WTC11 (cell line): ENCODE data around the gene R3HDM4. TPM values are rescaled to one million over a fixed set of nuclear protein-coding genes. Genes with fewer than 3 reads are reported as not detected.

Source experiments
- ATAC-seq: fragments of 200-7000 bp; cut with Tn5 transposase; 2 replicates; pipeline ENCODE4 v1.10.0; 2021; ENCODE audit warnings: mild to moderate bottlenecking, moderate library complexity
- CTCF ChIA-PET: fragments of 300-600 bp; sonication (Branson Sonifier 250); formaldehyde crosslinking; loops from one replicate; lab custom pipeline; 2021; ENCODE audit warnings: antibody characterized with exemption; lab: Charles Lee
- POLR2A ChIA-PET: fragments of 350-600 bp; sonication (Branson Sonifier 250); formaldehyde crosslinking; loops from one replicate; lab custom pipeline; 2021; ENCODE audit warnings: antibody characterized with exemption; lab: Charles Lee
- DNase-seq: peaks from one replicate; pipeline ENCODE4 v3.0.0; 2021; ENCODE audit warnings: low spot score
- H3K27ac Mint-ChIP-seq: 2 replicates; pipeline ENCODE4 v1.8.0; 2021; ENCODE audit warnings: mixed read lengths
- H3K27me3 Mint-ChIP-seq: 2 replicates; pipeline ENCODE4 v1.8.0; 2021; ENCODE audit warnings: low read depth, mild to moderate bottlenecking, moderate library complexity, mixed read lengths
- H3K36me3 Mint-ChIP-seq: 2 replicates; pipeline ENCODE4 v1.8.0; 2021; ENCODE audit warnings: mixed read lengths
- H3K4me1 Mint-ChIP-seq: 2 replicates; pipeline ENCODE4 v1.8.0; 2022; ENCODE audit warnings: mixed read lengths
- H3K4me3 Mint-ChIP-seq: 2 replicates; pipeline ENCODE4 v1.8.0; 2021; ENCODE audit warnings: mild to moderate bottlenecking, moderate library complexity, mixed read lengths
- H3K9me3 Mint-ChIP-seq: 2 replicates; pipeline ENCODE4 v1.8.0; 2021; ENCODE audit warnings: mixed read lengths
- AR ChIP-seq: fragments of 250-450 bp; sonication (Bioruptor Pico); IDR thresholded peaks from 2 replicates; pipeline ENCODE4 v1.9.0; 2021; ENCODE audit warnings: mild to moderate bottlenecking
- CREB1 ChIP-seq: sonication (generic); formaldehyde crosslinking; IDR thresholded peaks from 2 replicates; pipeline ENCODE4 v1.8.0; 2023; ENCODE audit warnings: mild to moderate bottlenecking, missing genetic modification reagents
- ESRRA ChIP-seq: sonication (generic); formaldehyde crosslinking; IDR thresholded peaks from 2 replicates; pipeline ENCODE4 v1.8.1; 2022; ENCODE audit warnings: mild to moderate bottlenecking, missing genetic modification reagents, borderline replicate concordance
- FOXP1 ChIP-seq: sonication (generic); formaldehyde crosslinking; IDR thresholded peaks from 2 replicates; pipeline ENCODE4 v1.8.0; 2022; ENCODE audit warnings: missing genetic modification reagents, mild to moderate bottlenecking, moderate library complexity, borderline replicate concordance
- HMGA2 ChIP-seq: fragments of 250-450 bp; sonication (Bioruptor Pico); IDR thresholded peaks from 2 replicates; pipeline ENCODE4 v1.4.0; 2021; ENCODE audit warnings: mild to moderate bottlenecking, moderate library complexity
- IRF2 ChIP-seq: sonication (generic); formaldehyde crosslinking; IDR thresholded peaks from 2 replicates; pipeline ENCODE4 v1.8.0; 2022; ENCODE audit warnings: low read depth, missing genetic modification reagents, borderline replicate concordance
- MYBL2 ChIP-seq: sonication (generic); formaldehyde crosslinking; IDR thresholded peaks from 2 replicates; pipeline ENCODE4 v1.8.1; 2023; ENCODE audit warnings: mild to moderate bottlenecking, moderate library complexity, missing genetic modification reagents
- NFATC4 ChIP-seq: fragments of 250-450 bp; sonication (Bioruptor Pico); IDR thresholded peaks from 2 replicates; pipeline ENCODE4 v1.9.0; 2021; ENCODE audit warnings: mild to moderate bottlenecking
- NFE2L1 ChIP-seq: sonication (generic); formaldehyde crosslinking; IDR thresholded peaks from 2 replicates; pipeline ENCODE4 v1.8.1; 2023; ENCODE audit warnings: missing genetic modification reagents
- NFYB ChIP-seq: sonication (generic); formaldehyde crosslinking; conservative IDR thresholded peaks from 2 replicates; pipeline ENCODE4 v1.8.0; 2022; ENCODE audit warnings: low read depth, missing genetic modification reagents
- NR1H2 ChIP-seq: sonication (generic); formaldehyde crosslinking; IDR thresholded peaks from 2 replicates; pipeline ENCODE4 v1.9.0; 2021; ENCODE audit warnings: mild to moderate bottlenecking, moderate library complexity, missing genetic modification reagents
- NR3C1 ChIP-seq: sonication (generic); formaldehyde crosslinking; conservative IDR thresholded peaks from 2 replicates; pipeline ENCODE4 v1.8.1; 2023; ENCODE audit warnings: low read depth, mild to moderate bottlenecking, missing genetic modification reagents
- SOX15 ChIP-seq: fragments of 250-450 bp; sonication (Bioruptor Pico); IDR thresholded peaks from 2 replicates; pipeline ENCODE4 v1.9.0; 2021; ENCODE audit warnings: mild to moderate bottlenecking
- ZNF138 ChIP-seq: sonication (generic); formaldehyde crosslinking; conservative IDR thresholded peaks from 2 replicates; pipeline ENCODE4 v1.8.1; 2022; ENCODE audit warnings: mild to moderate bottlenecking, moderate library complexity, missing genetic modification reagents
- ZNF232 ChIP-seq: sonication (generic); formaldehyde crosslinking; IDR thresholded peaks from 2 replicates; pipeline ENCODE4 v1.8.0; 2022; ENCODE audit warnings: mild to moderate bottlenecking, missing genetic modification reagents
- ZNF396 ChIP-seq: fragments of 250-450 bp; sonication (Bioruptor Pico); IDR thresholded peaks from 2 replicates; pipeline ENCODE4 v1.8.0; 2021; ENCODE audit warnings: mild to moderate bottlenecking, moderate library complexity, borderline replicate concordance
- total RNA-seq: library from RNA; stranded (reverse); gene quantifications from 3 replicates; pipeline ENCODE4 v1.2.3, GENCODE V29; 2021
- TF ChIP-seq, protein P1 (sequence below): fragments of 250-450 bp; sonication (Bioruptor Pico); IDR thresholded peaks from 2 replicates; pipeline ENCODE4 v2.1.2; 2022; ENCODE audit warnings: mild to moderate bottlenecking, moderate library complexity
- TF ChIP-seq, protein P2 (sequence below): sonication (generic); formaldehyde crosslinking; IDR thresholded peaks from 2 replicates; pipeline ENCODE4 v1.8.0; 2022; ENCODE audit warnings: mild to moderate bottlenecking, missing genetic modification reagents
- TF ChIP-seq, protein P3 (sequence below): fragments of 250-450 bp; sonication (Bioruptor Pico); IDR thresholded peaks from 2 replicates; pipeline ENCODE4 v1.9.0; 2021; ENCODE audit warnings: mild to moderate bottlenecking, borderline replicate concordance
- TF ChIP-seq, protein P4 (sequence below): fragments of 250-450 bp; sonication (Bioruptor Pico); conservative IDR thresholded peaks from 2 replicates; pipeline ENCODE4 v1.9.0; 2021; ENCODE audit warnings: mild to moderate bottlenecking

Gene R3HDM4
- total RNA-seq, 1 experiment from 2014 or later: 99.5 TPM

DNA sequence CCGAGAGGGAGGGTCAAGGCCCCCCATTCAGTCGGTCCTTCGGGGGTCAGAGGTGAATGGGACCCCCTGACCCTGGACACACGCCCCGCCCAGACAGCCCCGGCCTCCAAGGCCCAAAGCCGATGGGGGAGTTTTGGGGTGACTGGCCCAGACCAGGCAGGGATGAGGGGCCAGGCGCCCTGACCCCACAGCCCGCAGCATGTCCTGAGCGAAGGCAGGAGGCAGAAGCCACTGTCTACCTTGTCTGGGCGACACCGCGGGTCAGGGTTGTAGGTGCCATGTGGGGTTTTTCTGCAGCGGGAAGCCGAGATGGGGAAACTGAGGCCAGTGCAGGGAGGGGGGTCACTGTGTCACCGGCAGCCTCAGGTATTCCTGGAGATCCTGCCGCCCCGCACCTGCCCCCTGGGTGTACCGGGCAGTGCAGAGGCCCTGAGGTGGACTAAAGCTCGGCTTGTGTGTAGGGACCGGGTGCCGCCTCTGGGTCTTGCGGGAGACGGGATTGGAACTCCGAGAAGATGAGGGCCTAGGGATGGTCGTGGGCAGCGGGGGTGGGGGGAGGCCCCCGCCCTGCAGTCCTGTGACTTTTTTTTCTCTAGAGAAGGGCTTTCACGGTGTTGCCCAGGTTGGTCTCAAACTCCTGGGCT lies 21.3 kb upstream of the R3HDM4 start:
- H3K4me3 Mint-ChIP-seq: no peak overlapping the region
- ChIA-PET POLR2A (no interaction called here), CTCF (interaction anchor here (3.4 kb wide), 1 partner anchor 26 kb away, joined by 13 read pairs; no protein-coding TSS in a partner anchor)
- ATAC-seq (no peak), DNase-seq (no peak)
- H3K27ac Mint-ChIP-seq: no peak overlapping the region; the same call in 1 of the 2 replicates
- peaks cover 11% of the 10 kb centered on the region for H3K4me1 Mint-ChIP-seq
- TF ChIP-seq HMGA2 (CRISPR knock-in tag): no peak
- no peak for TF ChIP-seq FOXP1
- no peak for TF ChIP-seq NFYB
- no peak for TF ChIP-seq AR
- TF ChIP-seq ESRRA (CRISPR knock-in tag): no peak
- no peak for TF ChIP-seq ZNF232 (CRISPR knock-in tag)
- TF ChIP-seq, protein P1, sequence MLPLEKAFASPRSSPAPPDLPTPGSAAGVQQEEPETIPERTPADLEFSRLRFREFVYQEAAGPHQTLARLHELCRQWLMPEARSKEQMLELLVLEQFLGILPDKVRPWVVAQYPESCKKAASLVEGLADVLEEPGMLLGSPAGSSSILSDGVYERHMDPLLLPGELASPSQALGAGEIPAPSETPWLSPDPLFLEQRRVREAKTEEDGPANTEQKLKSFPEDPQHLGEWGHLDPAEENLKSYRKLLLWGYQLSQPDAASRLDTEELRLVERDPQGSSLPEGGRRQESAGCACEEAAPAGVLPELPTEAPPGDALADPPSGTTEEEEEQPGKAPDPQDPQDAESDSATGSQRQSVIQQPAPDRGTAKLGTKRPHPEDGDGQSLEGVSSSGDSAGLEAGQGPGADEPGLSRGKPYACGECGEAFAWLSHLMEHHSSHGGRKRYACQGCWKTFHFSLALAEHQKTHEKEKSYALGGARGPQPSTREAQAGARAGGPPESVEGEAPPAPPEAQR (CRISPR knock-in tag): no peak
- TF ChIP-seq, protein P2, sequence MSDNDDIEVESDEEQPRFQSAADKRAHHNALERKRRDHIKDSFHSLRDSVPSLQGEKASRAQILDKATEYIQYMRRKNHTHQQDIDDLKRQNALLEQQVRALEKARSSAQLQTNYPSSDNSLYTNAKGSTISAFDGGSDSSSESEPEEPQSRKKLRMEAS (CRISPR knock-in tag): no peak
- TF ChIP-seq CREB1 (CRISPR knock-in tag): no peak
- no peak for TF ChIP-seq NR1H2 (CRISPR knock-in tag)
- TF ChIP-seq IRF2 (CRISPR knock-in tag): no peak
- TF ChIP-seq ZNF138: no peak
- TF ChIP-seq ZNF396 (CRISPR knock-in tag): no peak
- no peak for TF ChIP-seq NR3C1 (CRISPR knock-in tag)
- no peak for TF ChIP-seq SOX15 (CRISPR knock-in tag)
- TF ChIP-seq MYBL2 (CRISPR knock-in tag): no peak
- TF ChIP-seq, protein P3, sequence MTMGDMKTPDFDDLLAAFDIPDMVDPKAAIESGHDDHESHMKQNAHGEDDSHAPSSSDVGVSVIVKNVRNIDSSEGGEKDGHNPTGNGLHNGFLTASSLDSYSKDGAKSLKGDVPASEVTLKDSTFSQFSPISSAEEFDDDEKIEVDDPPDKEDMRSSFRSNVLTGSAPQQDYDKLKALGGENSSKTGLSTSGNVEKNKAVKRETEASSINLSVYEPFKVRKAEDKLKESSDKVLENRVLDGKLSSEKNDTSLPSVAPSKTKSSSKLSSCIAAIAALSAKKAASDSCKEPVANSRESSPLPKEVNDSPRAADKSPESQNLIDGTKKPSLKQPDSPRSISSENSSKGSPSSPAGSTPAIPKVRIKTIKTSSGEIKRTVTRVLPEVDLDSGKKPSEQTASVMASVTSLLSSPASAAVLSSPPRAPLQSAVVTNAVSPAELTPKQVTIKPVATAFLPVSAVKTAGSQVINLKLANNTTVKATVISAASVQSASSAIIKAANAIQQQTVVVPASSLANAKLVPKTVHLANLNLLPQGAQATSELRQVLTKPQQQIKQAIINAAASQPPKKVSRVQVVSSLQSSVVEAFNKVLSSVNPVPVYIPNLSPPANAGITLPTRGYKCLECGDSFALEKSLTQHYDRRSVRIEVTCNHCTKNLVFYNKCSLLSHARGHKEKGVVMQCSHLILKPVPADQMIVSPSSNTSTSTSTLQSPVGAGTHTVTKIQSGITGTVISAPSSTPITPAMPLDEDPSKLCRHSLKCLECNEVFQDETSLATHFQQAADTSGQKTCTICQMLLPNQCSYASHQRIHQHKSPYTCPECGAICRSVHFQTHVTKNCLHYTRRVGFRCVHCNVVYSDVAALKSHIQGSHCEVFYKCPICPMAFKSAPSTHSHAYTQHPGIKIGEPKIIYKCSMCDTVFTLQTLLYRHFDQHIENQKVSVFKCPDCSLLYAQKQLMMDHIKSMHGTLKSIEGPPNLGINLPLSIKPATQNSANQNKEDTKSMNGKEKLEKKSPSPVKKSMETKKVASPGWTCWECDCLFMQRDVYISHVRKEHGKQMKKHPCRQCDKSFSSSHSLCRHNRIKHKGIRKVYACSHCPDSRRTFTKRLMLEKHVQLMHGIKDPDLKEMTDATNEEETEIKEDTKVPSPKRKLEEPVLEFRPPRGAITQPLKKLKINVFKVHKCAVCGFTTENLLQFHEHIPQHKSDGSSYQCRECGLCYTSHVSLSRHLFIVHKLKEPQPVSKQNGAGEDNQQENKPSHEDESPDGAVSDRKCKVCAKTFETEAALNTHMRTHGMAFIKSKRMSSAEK (CRISPR knock-in tag): no peak
- TF ChIP-seq, protein P4, sequence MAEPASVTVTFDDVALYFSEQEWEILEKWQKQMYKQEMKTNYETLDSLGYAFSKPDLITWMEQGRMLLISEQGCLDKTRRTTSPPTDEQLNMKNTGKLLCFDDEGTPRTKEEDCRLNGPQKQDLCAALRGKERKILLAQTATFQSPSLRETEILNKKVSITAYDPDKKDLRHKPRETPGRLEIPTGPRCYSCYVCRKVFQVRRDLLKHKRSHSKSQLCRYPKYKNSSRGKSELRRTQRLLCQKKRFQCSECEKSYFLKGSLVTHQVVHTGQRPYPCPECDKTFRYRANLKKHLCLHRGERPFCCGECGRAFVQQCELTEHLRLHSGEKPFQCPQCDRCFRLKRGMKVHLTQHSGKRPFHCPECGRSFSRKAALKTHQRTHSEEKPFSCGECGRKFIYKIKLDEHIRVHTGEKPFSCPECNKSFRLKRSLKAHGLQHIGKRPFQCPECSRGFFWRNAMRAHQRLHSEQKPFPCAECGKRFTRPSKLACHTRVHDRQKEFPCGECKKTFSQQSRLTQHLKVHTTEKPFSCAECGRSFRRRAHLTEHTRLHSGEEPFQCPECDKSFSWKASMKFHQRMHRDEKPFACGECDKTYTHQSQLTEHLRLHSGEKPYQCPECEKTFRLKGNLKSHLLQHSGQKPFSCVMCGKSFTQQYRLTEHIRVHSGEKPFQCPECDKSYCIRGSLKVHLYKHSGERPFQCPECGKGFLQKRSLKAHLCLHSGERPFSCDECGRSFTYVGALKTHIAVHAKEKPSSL: no peak
- TF ChIP-seq NFE2L1 (CRISPR knock-in tag): no peak
- TF ChIP-seq NFATC4 (CRISPR knock-in tag): no peak
- H3K27me3 Mint-ChIP-seq: no peaks in the 10 kb centered on the region
- H3K36me3 Mint-ChIP-seq: peaks cover 20% of the 10 kb centered on the region
- H3K9me3 Mint-ChIP-seq: no peaks in the 10 kb centered on the region
